ENCODE results near the gene SLC8A1.

Gene SLC8A1

GRCh38 chr2:40158781-40159180, 293.1 kb downstream of the SLC8A1 start:
- no peaks in the 10 kb centered on the region for H3K4me1 Mint-ChIP-seq (ENCODE audit: low read depth)
- H3K27ac Mint-ChIP-seq = no peak overlapping the region
- no peaks in the 10 kb centered on the region for H3K27me3 Mint-ChIP-seq
- no peaks in the 10 kb centered on the region for H3K36me3 Mint-ChIP-seq (ENCODE audit: low read depth)
- no peaks in the 10 kb centered on the region for H3K9me3 Mint-ChIP-seq
- no peak overlapping the region for H3K4me3 Mint-ChIP-seq

- Mint-ChIP-seq H3K27ac (no peak overlapping the region), H3K4me3 (no peak overlapping the region), H3K9me3 (no peaks in the 10 kb centered on the region), H3K27me3 (no peaks in the 10 kb centered on the region), H3K36me3 (ENCODE audit: low read depth) (no peaks in the 10 kb centered on the region), H3K4me1 (ENCODE audit: low read depth) (no peaks in the 10 kb centered on the region)
These were observed 296.2 kb downstream of the SLC8A1 start for GRCh38 chr2:40155728-40156127.

- H3K27ac Mint-ChIP-seq = no peak overlapping the region
- H3K4me1 Mint-ChIP-seq (ENCODE audit: low read depth) = no peaks in the 10 kb centered on the region
- no peaks in the 10 kb centered on the region for H3K36me3 Mint-ChIP-seq (ENCODE audit: low read depth)
- H3K4me3 Mint-ChIP-seq = no peak overlapping the region
- H3K9me3 Mint-ChIP-seq = no peaks in the 10 kb centered on the region
- H3K27me3 Mint-ChIP-seq = peaks cover 10% of the 10 kb centered on the region
These were observed 301.6 kb downstream of the SLC8A1 start for GRCh38 chr2:40150266-40150665.

GRCh38 chr2:40148334-40148733, 303.6 kb downstream of the SLC8A1 start:
- H3K27me3 Mint-ChIP-seq = peaks cover 10% of the 10 kb centered on the region
- H3K4me1 Mint-ChIP-seq (ENCODE audit: low read depth) = no peaks in the 10 kb centered on the region
- no peak overlapping the region for H3K4me3 Mint-ChIP-seq
- no peaks in the 10 kb centered on the region for H3K9me3 Mint-ChIP-seq
- H3K27ac Mint-ChIP-seq = no peak overlapping the region
- no peaks in the 10 kb centered on the region for H3K36me3 Mint-ChIP-seq (ENCODE audit: low read depth)

GRCh38 chr2:40147360-40147759, 304.5 kb downstream of the SLC8A1 start:
- Mint-ChIP-seq H3K27ac (no peak overlapping the region), H3K27me3 (peaks cover 10% of the 10 kb centered on the region), H3K4me1 (ENCODE audit: low read depth) (no peaks in the 10 kb centered on the region), H3K9me3 (no peaks in the 10 kb centered on the region), H3K36me3 (ENCODE audit: low read depth) (no peaks in the 10 kb centered on the region), H3K4me3 (no peak overlapping the region)

GRCh38 chr2:40144022-40144421, 307.9 kb downstream of the SLC8A1 start:
- H3K9me3 Mint-ChIP-seq = no peaks in the 10 kb centered on the region
- no peak overlapping the region for H3K4me3 Mint-ChIP-seq
- no peaks in the 10 kb centered on the region for H3K36me3 Mint-ChIP-seq (ENCODE audit: low read depth)
- no peak overlapping the region for H3K27ac Mint-ChIP-seq
- H3K4me1 Mint-ChIP-seq (ENCODE audit: low read depth) = no peaks in the 10 kb centered on the region
- no peaks in the 10 kb centered on the region for H3K27me3 Mint-ChIP-seq

GRCh38 chr2:40138314-40138713, 313.6 kb downstream of the SLC8A1 start:
- Mint-ChIP-seq H3K4me1 (ENCODE audit: low read depth) (no peaks in the 10 kb centered on the region), H3K36me3 (ENCODE audit: low read depth) (no peaks in the 10 kb centered on the region), H3K9me3 (no peaks in the 10 kb centered on the region), H3K4me3 (no peak overlapping the region), H3K27ac (no peak overlapping the region), H3K27me3 (no peaks in the 10 kb centered on the region)

GRCh38 chr2:40131081-40131704, 320.7 kb downstream of the SLC8A1 start:
- no peaks in the 10 kb centered on the region for H3K9me3 Mint-ChIP-seq
- H3K4me3 Mint-ChIP-seq = no peak overlapping the region
- H3K36me3 Mint-ChIP-seq (ENCODE audit: low read depth) = no peaks in the 10 kb centered on the region
- no peaks in the 10 kb centered on the region for H3K4me1 Mint-ChIP-seq (ENCODE audit: low read depth)
- H3K27ac Mint-ChIP-seq = no peak overlapping the region
- H3K27me3 Mint-ChIP-seq = no peaks in the 10 kb centered on the region

GRCh38 chr2:40130251-40130994, 321.5 kb downstream of the SLC8A1 start:
- no peaks in the 10 kb centered on the region for H3K9me3 Mint-ChIP-seq
- H3K4me3 Mint-ChIP-seq = no peak overlapping the region
- no peaks in the 10 kb centered on the region for H3K36me3 Mint-ChIP-seq (ENCODE audit: low read depth)
- H3K27ac Mint-ChIP-seq = no peak overlapping the region
- H3K27me3 Mint-ChIP-seq = no peaks in the 10 kb centered on the region
- H3K4me1 Mint-ChIP-seq (ENCODE audit: low read depth) = no peaks in the 10 kb centered on the region

GRCh38 chr2:40129725-40130124, 322.2 kb downstream of the SLC8A1 start:
- H3K36me3 Mint-ChIP-seq (ENCODE audit: low read depth) = no peaks in the 10 kb centered on the region
- H3K4me3 Mint-ChIP-seq = no peak overlapping the region
- no peaks in the 10 kb centered on the region for H3K9me3 Mint-ChIP-seq
- H3K27ac Mint-ChIP-seq = no peak overlapping the region
- H3K4me1 Mint-ChIP-seq (ENCODE audit: low read depth) = no peaks in the 10 kb centered on the region
- no peaks in the 10 kb centered on the region for H3K27me3 Mint-ChIP-seq

- no peak overlapping the region for H3K4me3 Mint-ChIP-seq
- no peaks in the 10 kb centered on the region for H3K27me3 Mint-ChIP-seq
- no peaks in the 10 kb centered on the region for H3K36me3 Mint-ChIP-seq (ENCODE audit: low read depth)
- H3K4me1 Mint-ChIP-seq (ENCODE audit: low read depth) = no peaks in the 10 kb centered on the region
- no peaks in the 10 kb centered on the region for H3K9me3 Mint-ChIP-seq
- H3K27ac Mint-ChIP-seq = no peak overlapping the region
These were observed 323.1 kb downstream of the SLC8A1 start for GRCh38 chr2:40128796-40129195.

GRCh38 chr2:40127890-40128557, 323.9 kb downstream of the SLC8A1 start:
- no peaks in the 10 kb centered on the region for H3K36me3 Mint-ChIP-seq (ENCODE audit: low read depth)
- H3K9me3 Mint-ChIP-seq = no peaks in the 10 kb centered on the region
- H3K4me1 Mint-ChIP-seq (ENCODE audit: low read depth) = no peaks in the 10 kb centered on the region
- no peak overlapping the region for H3K27ac Mint-ChIP-seq
- H3K4me3 Mint-ChIP-seq = no peak overlapping the region
- H3K27me3 Mint-ChIP-seq = no peaks in the 10 kb centered on the region

- no peak overlapping the region for H3K4me3 Mint-ChIP-seq
- H3K27ac Mint-ChIP-seq = no peak overlapping the region
- H3K9me3 Mint-ChIP-seq = no peaks in the 10 kb centered on the region
- H3K36me3 Mint-ChIP-seq (ENCODE audit: low read depth) = no peaks in the 10 kb centered on the region
- H3K27me3 Mint-ChIP-seq = no peaks in the 10 kb centered on the region
- H3K4me1 Mint-ChIP-seq (ENCODE audit: low read depth) = no peaks in the 10 kb centered on the region
These were observed 324.7 kb downstream of the SLC8A1 start for GRCh38 chr2:40127146-40127545.

- Mint-ChIP-seq H3K4me1 (ENCODE audit: low read depth) (no peaks in the 10 kb centered on the region), H3K27ac (no peak overlapping the region)
These were observed 325.9 kb downstream of the SLC8A1 start for GRCh38 chr2:40126006-40126405.

GRCh38 chr2:40123746-40124145, 328.1 kb downstream of the SLC8A1 start:
- H3K27me3 Mint-ChIP-seq = no peaks in the 10 kb centered on the region
- H3K36me3 Mint-ChIP-seq (ENCODE audit: low read depth) = no peaks in the 10 kb centered on the region
- H3K4me1 Mint-ChIP-seq (ENCODE audit: low read depth) = no peaks in the 10 kb centered on the region
- H3K4me3 Mint-ChIP-seq = no peak overlapping the region
- H3K27ac Mint-ChIP-seq = no peak overlapping the region
- H3K9me3 Mint-ChIP-seq = no peaks in the 10 kb centered on the region

More at GRCh38 chr2:40126006-40126405, 325.9 kb downstream of the SLC8A1 start:
- no peak overlapping the region for H3K4me3 Mint-ChIP-seq
- no peaks in the 10 kb centered on the region for H3K27me3 Mint-ChIP-seq
- H3K36me3 Mint-ChIP-seq (ENCODE audit: low read depth) = no peaks in the 10 kb centered on the region
- H3K9me3 Mint-ChIP-seq = no peaks in the 10 kb centered on the region

Measured in stimulated activated naive CD8-positive, alpha-beta T cell treated with anti-CD3 and anti-CD28 coated beads, Interleukin-15, Interleukin-2, amounts not matched to agents 100 ng/mL and 50 ng/mL, for 24 hours (primary cell).